Femur (tissue), 1 donor: ENCODE results near the gene ASB7.
A peak's percentile ranks its signal among the peaks of the same experiment; 100 is the strongest.

ENCODE experiments used
- DNase-seq: peaks from one replicate; pipeline ENCODE4 v3.0.0-alpha.2; 2017

Gene ASB7

DNA sequence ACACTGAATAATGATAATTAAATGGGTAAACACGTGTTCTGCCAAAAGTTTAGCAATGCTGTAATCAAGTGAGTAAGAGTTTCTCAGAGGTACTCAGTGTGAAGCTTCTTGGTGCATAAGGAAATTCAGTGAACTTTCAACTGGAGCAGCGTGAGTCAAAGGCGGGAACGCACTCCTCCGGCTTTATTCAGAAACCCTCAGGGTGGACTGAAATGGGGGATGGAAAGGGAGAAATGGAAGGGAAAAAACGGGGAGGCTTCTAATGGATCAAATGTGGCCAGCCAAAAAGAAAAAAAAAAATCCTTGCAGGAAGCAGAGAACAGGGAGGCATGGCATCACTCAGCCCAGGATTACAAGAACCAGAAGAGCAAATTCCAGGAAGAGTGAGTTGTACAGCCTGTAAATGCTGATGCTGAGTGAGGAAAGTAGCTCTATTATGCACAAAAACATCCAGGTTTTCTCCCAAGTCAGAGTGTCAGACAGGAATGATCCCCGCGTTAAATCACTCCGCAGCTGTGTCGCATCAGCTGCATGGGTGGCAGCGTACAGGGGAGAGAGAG lies 85.3 kb downstream of the ASB7 start:
- DNase-seq = no peak

- DNase-seq = no peak
These were observed 86.2 kb downstream of the ASB7 start for GRCh38 chr15:100688549-100689120.

GRCh38 chr15:100689131-100689899 lies 86.9 kb downstream of the ASB7 start:
- no peak for DNase-seq

DNA sequence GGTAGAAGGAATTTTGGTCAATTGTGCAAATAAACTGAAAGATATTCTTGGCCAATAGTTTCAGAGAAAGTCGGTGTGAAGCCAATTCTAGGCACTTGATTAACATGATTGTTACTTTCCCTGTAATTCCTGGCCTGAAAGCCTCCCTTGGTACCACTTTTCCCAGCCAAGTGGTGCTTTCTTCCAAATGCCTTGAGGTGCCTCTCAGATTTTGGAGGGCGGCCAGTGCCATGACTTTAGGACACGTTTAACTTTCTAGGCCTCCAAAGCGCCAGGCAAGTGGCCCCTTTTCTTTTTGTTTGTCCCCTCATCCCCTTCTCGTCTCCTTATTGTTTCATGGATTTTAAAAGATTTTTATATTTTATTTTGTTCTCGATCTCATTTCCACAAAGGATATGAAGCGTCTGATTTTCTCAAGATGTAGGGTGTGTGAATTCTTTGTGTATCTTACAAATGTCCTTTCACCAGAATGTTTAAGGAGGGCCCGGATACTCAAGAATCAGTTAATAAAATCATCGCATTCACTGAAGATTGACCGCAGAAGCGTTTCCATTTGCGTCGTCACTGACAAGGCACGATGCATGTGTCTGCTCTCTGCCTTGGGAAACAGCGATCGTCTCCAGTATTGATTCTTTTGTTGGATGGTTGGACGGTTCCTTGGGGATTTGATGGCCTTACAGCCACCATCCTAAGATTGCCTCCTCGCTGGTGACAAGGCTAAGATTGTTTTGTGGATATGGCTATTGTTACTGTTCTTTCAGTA lies 87.8 kb downstream of the ASB7 start:
- no peak for DNase-seq

DNA sequence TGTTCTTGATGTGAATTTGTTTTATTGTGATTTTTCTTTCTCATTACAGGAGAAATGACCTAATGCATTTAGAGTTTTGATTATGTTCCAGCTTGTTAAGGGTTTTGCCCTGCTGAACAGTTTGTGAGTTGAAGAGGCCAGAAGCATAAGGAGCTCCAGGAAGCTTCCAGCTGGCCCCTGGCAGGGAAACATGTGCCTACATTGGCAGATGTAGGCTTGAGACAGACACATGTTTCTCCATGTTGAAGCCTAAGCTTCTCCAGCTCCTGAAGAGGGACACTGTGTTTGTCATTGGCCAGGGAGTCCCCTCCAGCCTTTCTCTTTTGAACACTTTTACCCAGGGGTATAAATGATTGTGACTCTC lies 88.4 kb downstream of the ASB7 start:
- DNase-seq = no peak

DNA sequence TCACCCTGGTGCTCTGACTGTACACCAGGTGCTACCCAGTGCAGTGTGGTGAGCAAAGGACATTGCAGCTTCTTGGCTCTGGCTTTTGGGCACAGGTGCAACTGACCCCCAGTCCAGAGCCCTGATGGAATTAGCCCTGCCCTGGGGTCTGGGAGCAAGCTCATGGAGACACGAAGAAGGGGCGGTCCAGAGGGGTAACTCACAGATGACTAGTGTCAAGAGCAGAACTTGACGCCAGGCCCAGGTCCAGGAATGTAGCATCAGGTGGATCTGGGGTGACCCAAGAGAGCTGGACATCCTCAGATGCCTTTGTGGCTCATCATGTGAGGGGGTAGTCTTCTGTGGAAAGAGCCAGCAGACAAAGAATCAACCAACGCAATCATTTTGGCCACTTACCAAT lies 88.9 kb downstream of the ASB7 start:
- peak; percentile 6 for DNase-seq

- no peak for DNase-seq
These were observed 89.9 kb downstream of the ASB7 start for GRCh38 chr15:100692246-100692645.

GRCh38 chr15:100692671-100693070 lies 90.3 kb downstream of the ASB7 start:
- DNase-seq = peak; percentile 5

- peak; percentile 4 for DNase-seq
These were observed 91.1 kb downstream of the ASB7 start for GRCh38 chr15:100693451-100693850.

GRCh38 chr15:100694381-100695021 lies 92.1 kb downstream of the ASB7 start:
- DNase-seq = peak; percentile 45

GRCh38 chr15:100695048-100695447 lies 92.7 kb downstream of the ASB7 start:
- DNase-seq = no peak

- DNase-seq = peak; percentile 3
These were observed 94.1 kb downstream of the ASB7 start for GRCh38 chr15:100696452-100696851.
